Measurements from ENCODE around the gene RAMP2. TPM values are rescaled to one million over a fixed set of nuclear protein-coding genes. Genes with fewer than 3 reads are reported as not detected.
A peak's percentile ranks its signal among the peaks of the same experiment; 100 is the strongest.

Gene RAMP2, protein sequence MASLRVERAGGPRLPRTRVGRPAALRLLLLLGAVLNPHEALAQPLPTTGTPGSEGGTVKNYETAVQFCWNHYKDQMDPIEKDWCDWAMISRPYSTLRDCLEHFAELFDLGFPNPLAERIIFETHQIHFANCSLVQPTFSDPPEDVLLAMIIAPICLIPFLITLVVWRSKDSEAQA
- total RNA-seq (2014; rRNA removed; shearing (Covaris generic)) (not detected in 2 replicates), total RNA-seq (2022) (not detected in 2 replicates), Bru-seq, nascent RNA (not detected), BruChase-seq, experiment 1, labeled RNA remaining after a 6-hour chase (not detected), BruChase-seq, experiment 2, labeled RNA remaining after a 2-hour chase (not detected)
- long read RNA-seq, result 0 reads

DNA sequence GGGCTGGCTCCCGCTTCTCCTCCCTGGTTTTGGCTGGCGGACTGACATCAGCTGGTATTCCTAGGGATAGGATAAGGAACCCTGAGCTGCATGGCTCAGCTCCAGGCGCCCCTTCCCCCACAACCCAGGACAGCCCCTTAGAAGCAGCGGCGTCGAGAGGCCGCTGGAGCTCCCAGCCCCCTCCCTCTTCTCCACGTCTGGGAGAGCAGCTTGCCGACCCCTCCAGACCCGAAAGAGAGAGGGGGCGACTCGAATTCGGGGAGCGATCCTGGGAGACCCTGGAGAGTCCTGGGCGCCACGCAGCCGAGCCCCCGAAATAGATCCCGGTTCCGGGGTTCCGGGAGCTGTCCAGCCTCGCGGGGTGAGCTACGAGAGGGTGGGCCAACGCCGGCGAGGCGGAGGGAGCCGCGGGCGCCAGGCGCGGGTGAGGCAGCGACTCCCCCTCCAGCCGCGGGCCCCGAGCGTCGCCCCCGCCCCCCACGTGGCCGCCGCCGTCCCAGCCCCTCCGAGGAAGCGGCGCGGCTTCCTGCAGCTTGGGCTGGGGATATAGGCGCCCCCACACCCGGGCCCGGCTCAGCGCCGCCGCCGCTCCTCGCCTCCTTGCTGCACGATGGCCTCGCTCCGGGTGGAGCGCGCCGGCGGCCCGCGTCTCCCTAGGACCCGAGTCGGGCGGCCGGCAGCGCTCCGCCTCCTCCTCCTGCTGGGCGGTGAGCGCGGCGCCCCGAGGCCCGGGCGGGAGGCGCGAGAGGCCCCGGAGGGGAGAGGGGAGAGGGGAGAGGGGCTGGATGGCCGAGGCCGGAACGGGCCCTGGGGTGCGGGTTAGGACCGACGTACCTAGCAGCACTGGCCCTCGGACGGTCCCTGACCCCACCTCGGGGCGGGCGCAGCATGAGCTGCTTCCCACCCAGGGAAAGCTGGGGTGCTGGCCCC is at the start of gene RAMP2:
RAMP2 (plus strand) TSS at position 576 of the 930 bp plus-strand sequence; CDS start at position 611, 35 bp downstream.
- Histone ChIP-seq H4K20me1 (ENCODE audit: insufficient read depth, low read length) (no peaks in the 10 kb centered on the region), H3K36me3 (ENCODE audit: insufficient read depth, low read length) (no peaks in the 10 kb centered on the region), H2AFZ (ENCODE audit: low read length) (no peak within 1 kb of the TSS), H3K9me3 (ENCODE audit: low read length) (no peaks in the 10 kb centered on the region), H3K4me3 (ENCODE audit: low read depth, low read length, poor library complexity, severe bottlenecking) (no peak within 1 kb of the TSS), H3K9me2 (ENCODE audit: insufficient read depth, low read length) (no peaks in the 10 kb centered on the region), H3K27ac (ENCODE audit: low read depth, low read length, poor library complexity, severe bottlenecking) (no peak within 1 kb of the TSS), H3K79me2 (ENCODE audit: insufficient read depth, low read depth, low read length) (no peaks in the 10 kb centered on the region), H3K4me1 (ENCODE audit: insufficient read depth, low read length, poor library complexity, severe bottlenecking) (peaks cover 9% of the 10 kb centered on the region), H3K4me2 (ENCODE audit: low read length) (no peak within 1 kb of the TSS)
- no TSS peak for BruUV-seq (replicated peaks)
- TF ChIP-seq, protein P1, sequence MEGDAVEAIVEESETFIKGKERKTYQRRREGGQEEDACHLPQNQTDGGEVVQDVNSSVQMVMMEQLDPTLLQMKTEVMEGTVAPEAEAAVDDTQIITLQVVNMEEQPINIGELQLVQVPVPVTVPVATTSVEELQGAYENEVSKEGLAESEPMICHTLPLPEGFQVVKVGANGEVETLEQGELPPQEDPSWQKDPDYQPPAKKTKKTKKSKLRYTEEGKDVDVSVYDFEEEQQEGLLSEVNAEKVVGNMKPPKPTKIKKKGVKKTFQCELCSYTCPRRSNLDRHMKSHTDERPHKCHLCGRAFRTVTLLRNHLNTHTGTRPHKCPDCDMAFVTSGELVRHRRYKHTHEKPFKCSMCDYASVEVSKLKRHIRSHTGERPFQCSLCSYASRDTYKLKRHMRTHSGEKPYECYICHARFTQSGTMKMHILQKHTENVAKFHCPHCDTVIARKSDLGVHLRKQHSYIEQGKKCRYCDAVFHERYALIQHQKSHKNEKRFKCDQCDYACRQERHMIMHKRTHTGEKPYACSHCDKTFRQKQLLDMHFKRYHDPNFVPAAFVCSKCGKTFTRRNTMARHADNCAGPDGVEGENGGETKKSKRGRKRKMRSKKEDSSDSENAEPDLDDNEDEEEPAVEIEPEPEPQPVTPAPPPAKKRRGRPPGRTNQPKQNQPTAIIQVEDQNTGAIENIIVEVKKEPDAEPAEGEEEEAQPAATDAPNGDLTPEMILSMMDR (conservative IDR thresholded peaks at IDR 0.05; ENCODE audit: low read length), result no peak
- no peak for TF ChIP-seq EZH2phosphoT487 (IDR thresholded peaks at IDR 0.05; ENCODE audit: borderline replicate concordance, low read depth, low read length)
- ChIA-PET POLR2A (interaction anchor here (0.5 to 1.3 kb wide), 2 partner anchors 17 to 42 kb away, joined by 3 to 5 read pairs; no protein-coding TSS in a partner anchor), CTCF (ENCODE audit: unreplicated experiment) (no interaction called here)
- DNase-seq (ENCODE audit: low spot score), result no peak
- intact Hi-C loops (cut with micrococcal nuclease; ENCODE audit: unreplicated experiment), result no loop called here

DNA sequence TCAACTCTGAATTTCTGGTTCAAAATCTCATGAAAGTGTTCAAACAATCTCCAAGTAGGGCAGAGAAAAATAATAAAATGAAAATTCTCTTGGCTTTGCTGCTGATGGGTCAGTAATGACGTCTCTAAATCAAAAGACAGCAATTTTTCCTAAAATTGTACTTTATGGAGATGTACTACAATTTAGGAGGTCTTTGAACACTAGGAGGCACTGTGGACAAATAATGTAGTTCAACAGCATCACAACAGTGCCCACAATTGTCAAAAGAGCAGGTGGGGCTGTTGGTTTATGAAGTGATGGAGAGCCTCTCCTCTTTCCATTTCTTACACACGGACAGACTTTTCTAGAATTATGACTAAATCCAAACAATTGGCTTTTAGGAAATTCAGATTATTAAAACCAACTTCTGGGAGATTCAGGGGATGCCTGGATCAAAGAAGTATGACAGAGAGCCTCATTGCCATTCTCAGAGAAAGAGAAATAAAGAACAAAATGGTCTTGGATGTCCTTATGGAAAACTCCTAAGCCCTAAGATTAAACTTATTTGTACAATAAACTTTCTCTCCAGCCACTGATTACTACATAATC is 39.9 kb upstream of the RAMP2 start:
- H3K4me3 ChIP-seq (ENCODE audit: low read depth, low read length, poor library complexity, severe bottlenecking), result no peak overlapping the region
- H3K9me2 ChIP-seq (ENCODE audit: insufficient read depth, low read length), result no peaks in the 10 kb centered on the region
- BruUV-seq (replicated peaks), result no TSS peak
- H3K4me1 ChIP-seq (ENCODE audit: insufficient read depth, low read length, poor library complexity, severe bottlenecking), result no peaks in the 10 kb centered on the region
- TF ChIP-seq, protein P1 (conservative IDR thresholded peaks at IDR 0.05; ENCODE audit: low read length), result peak; percentile 94
- TF ChIP-seq EZH2phosphoT487 (IDR thresholded peaks at IDR 0.05; ENCODE audit: borderline replicate concordance, low read depth, low read length), result no peak
- intact Hi-C loops (cut with micrococcal nuclease; ENCODE audit: unreplicated experiment), result loop anchor here (1.0 to 2.0 kb wide), 3 partner anchors 42 to 216 kb away; partner anchors contain the start of gene BECN1
- no peaks in the 10 kb centered on the region for H3K9me3 ChIP-seq (ENCODE audit: low read length)
- H3K36me3 ChIP-seq (ENCODE audit: insufficient read depth, low read length), result peaks cover 78% of the 10 kb centered on the region
- no peaks in the 10 kb centered on the region for H4K20me1 ChIP-seq (ENCODE audit: insufficient read depth, low read length)
- POLR2A ChIA-PET, result no interaction called here
- H2AFZ ChIP-seq (ENCODE audit: low read length), result no peak overlapping the region
- peak; percentile 84 for DNase-seq (ENCODE audit: low spot score)
- no peak overlapping the region for H3K27ac ChIP-seq (ENCODE audit: low read depth, low read length, poor library complexity, severe bottlenecking)
- CTCF ChIA-PET (ENCODE audit: unreplicated experiment), result no interaction called here
- H3K79me2 ChIP-seq (ENCODE audit: insufficient read depth, low read depth, low read length), result no peaks in the 10 kb centered on the region
- H3K4me2 ChIP-seq (ENCODE audit: low read length), result no peak overlapping the region

All from OCI-LY7 (cell line).